Aorta (tissue), 5 donors: Measurements from ENCODE around the gene VPS39. TPM values are rescaled to one million over a fixed set of nuclear protein-coding genes. Genes with fewer than 3 reads are reported as not detected.

Experiments used
- ATAC-seq: fragments of 200-7000 bp; cut with Tn5 transposase; one replicate; pipeline ENCODE4 v1.9.1; 2022; ENCODE audit warnings: moderate library complexity; ENCODE audit not compliant: low FRiP score
- DNase-seq, 2 donors: peaks; one replicate each; pipeline ENCODE4 v3.0.0-alpha.2; 2020
- H3K27ac ChIP-seq, 2 donors: one replicate each; pipeline ENCODE4 v1.5.1; 2013; ENCODE audit warnings: low read length in 2 of 2, mild to moderate bottlenecking in 2 of 2, moderate library complexity in 2 of 2, control low read depth in 1 of 2, inconsistent platforms in 1 of 2, low read depth in 1 of 2
- H3K27me3 ChIP-seq, 2 donors: one replicate each; pipeline ENCODE4 v1.6.1; 2013; ENCODE audit warnings: control low read depth in 1 of 2, low read length in 1 of 2, mild to moderate bottlenecking in 1 of 2, moderate library complexity in 1 of 2; ENCODE audit not compliant: insufficient read depth in 2 of 2, control insufficient read depth in 1 of 2
- H3K36me3 ChIP-seq, 2 donors: one replicate each; pipeline ENCODE4 v1.6.1; 2013; ENCODE audit warnings: control low read depth in 1 of 2, low read length in 1 of 2, mild to moderate bottlenecking in 1 of 2; ENCODE audit not compliant: insufficient read depth in 2 of 2, control insufficient read depth in 1 of 2
- H3K4me1 ChIP-seq, 2 donors: one replicate each; pipeline ENCODE4 v1.6.1; 2013; ENCODE audit warnings: low read length in 2 of 2, control low read depth in 1 of 2, mild to moderate bottlenecking in 1 of 2, moderate library complexity in 1 of 2; ENCODE audit not compliant: insufficient read depth in 2 of 2, control insufficient read depth in 1 of 2
- H3K4me3 ChIP-seq, 2 donors: one replicate each; pipeline ENCODE4 v1.5.1; 2013; ENCODE audit warnings: low read length in 2 of 2, control low read depth in 1 of 2, mild to moderate bottlenecking in 1 of 2
- H3K9me3 ChIP-seq: one replicate; pipeline ENCODE4 v1.6.1; 2013; ENCODE audit warnings: mild to moderate bottlenecking, low read length; ENCODE audit not compliant: control insufficient read depth
- WGBS, 2 donors: extraction: QIAGEN DNeasy Blood & Tissue Kit; methylation state at CpG; one replicate each; pipeline ENCODE4 v1.1.7; 2013; 5-methylcytosine and 5-hydroxymethylcytosine counted together
- intact Hi-C, 2 donors: fragments of 100-400 bp; cut with DNase I; formaldehyde crosslinking; loops; one replicate each; pipeline versions ENCODE4 v1.14.2 to v1.15.0; 2022
- polyA plus RNA-seq, 2 donors: library from polyadenylated mRNA; stranded (reverse); fragments of 200-250 nt; gene quantifications; one replicate each; pipeline ENCODE4 v1.2.3, GENCODE V29; 2013
- total RNA-seq, 2 donors: library from RNA; stranded (reverse); fragmentation: NEBNext Ultra II Directional; extraction: Animal tissue kit (Norgen Biotek cat#: 25700); gene quantifications; one replicate each; pipeline ENCODE4 v1.2.1, GENCODE V29; 2021
- donor health status: healthy with polysubstance abuse.
- donor health status: Bipolar disorder and iron deficiency.
- donor health status: DM: no; HTN: no; CAD: no.
- donor health status: DM: no; HTN: no; CAD: no.
- donor health status: DM: yes; HTN: yes; CAD: no.

Gene VPS39
- total and polyA plus RNA-seq, 4 donors = 10.5 to 89.4 (median 59.8) TPM

DNA sequence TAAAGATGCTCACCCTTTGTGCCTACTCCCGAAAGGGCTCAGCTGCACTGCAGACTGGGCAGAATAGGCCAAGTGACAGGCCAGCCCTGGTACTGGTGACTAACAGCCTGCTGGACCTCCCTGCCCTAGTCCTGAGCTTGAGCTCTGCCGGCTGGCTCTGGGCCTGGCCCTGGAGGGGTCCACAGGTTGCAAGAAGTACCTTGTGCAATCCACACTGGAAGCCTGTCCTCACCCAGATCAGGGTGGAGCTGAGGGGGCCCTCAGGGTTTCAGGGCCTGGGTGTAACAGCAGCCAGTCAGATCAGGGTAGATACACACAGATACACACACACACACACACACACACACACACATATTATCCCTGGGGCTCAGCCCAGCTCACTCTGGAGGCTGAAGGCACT is 86.4 kb downstream of the VPS39 start:
- Histone ChIP-seq H3K9me3 (no peaks in the 10 kb centered on the region), H3K27me3 (no peaks in the 10 kb centered on the region), H3K4me1 (no peaks in the 10 kb centered on the region), H3K36me3 (no peaks in the 10 kb centered on the region), H3K4me3 (no peak overlapping the region), H3K27ac (no peak overlapping the region)
- WGBS, 2 donors = 29 to 61% methylated on average over 2 of the region's 2 CpGs
- intact Hi-C loops = no loop called here
- ATAC-seq (no peak), DNase-seq (no peak)

DNA sequence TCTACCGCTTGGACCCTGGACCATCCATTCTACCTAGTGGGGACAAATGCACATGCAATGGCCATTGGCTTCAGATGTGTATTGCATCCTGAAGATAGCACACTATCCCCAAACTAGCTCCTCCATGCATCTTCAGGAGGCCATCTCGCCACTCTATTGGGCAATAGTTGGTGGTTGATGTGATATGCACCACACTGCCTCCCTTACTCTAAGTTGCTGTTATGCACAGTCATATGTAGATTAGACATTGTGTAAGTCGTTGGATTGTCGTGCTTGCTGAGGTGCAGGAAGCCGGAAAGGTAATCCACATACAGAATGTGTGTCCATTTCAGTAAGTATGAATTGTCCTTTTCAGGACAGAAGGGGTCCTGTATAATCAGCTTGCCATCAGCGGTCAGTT is 87.1 kb downstream of the VPS39 start:
- Histone ChIP-seq H3K9me3 (no peaks in the 10 kb centered on the region), H3K27me3 (no peaks in the 10 kb centered on the region), H3K27ac (no peak overlapping the region), H3K4me1 (no peaks in the 10 kb centered on the region), H3K36me3 (no peaks in the 10 kb centered on the region), H3K4me3 (no peak overlapping the region)
- 91 to 94% methylated on average over 6 of the region's 6 CpGs for WGBS, 2 donors
- no peak for ATAC-seq
- DNase-seq = no peak
- intact Hi-C loops = no loop called here

DNA sequence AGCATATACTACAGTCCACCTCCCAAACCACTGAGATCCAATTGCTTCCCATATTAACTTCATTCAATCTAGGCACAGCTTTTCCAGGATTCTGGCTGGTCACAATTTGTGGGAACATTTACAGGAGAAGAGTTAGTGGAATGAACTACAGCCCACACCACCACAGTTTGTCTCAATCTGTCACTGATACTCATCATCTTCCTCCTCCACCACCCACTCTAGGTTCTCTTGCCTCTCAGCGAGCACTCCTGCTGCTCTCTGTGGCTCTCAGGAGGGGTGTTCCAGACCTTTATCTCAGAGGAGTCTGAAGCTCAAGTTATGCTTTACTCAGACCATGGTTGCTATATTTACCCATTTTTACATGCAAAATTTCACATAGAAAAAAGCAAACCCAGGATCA is 87.8 kb downstream of the VPS39 start:
- H3K27ac ChIP-seq = no peak overlapping the region
- H3K36me3 ChIP-seq = no peaks in the 10 kb centered on the region
- no peaks in the 10 kb centered on the region for H3K27me3 ChIP-seq
- intact Hi-C loops = no loop called here
- no peaks in the 10 kb centered on the region for H3K9me3 ChIP-seq
- H3K4me1 ChIP-seq = no peaks in the 10 kb centered on the region
- no peak overlapping the region for H3K4me3 ChIP-seq
- DNase-seq (no peak), ATAC-seq (no peak)
- 87 to 92% methylated on average over 1 of the region's 1 CpG for WGBS, 2 donors

DNA sequence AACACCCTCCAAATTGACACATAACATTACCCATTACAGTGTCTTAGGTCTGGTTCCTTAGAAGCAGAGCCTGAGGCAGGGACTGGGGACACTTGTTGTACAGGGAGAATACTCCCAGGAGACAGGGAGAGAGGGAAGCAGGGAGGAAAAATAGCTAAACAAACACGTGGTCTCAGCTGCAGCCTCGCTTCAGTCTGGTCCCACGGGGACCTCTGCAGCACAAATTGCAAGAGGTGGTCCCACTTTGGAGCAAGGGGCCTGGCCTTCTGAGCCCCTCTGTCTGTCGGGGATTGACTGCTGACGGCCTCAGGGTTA is 88.7 kb downstream of the VPS39 start:
- intact Hi-C loops = no loop called here

DNA sequence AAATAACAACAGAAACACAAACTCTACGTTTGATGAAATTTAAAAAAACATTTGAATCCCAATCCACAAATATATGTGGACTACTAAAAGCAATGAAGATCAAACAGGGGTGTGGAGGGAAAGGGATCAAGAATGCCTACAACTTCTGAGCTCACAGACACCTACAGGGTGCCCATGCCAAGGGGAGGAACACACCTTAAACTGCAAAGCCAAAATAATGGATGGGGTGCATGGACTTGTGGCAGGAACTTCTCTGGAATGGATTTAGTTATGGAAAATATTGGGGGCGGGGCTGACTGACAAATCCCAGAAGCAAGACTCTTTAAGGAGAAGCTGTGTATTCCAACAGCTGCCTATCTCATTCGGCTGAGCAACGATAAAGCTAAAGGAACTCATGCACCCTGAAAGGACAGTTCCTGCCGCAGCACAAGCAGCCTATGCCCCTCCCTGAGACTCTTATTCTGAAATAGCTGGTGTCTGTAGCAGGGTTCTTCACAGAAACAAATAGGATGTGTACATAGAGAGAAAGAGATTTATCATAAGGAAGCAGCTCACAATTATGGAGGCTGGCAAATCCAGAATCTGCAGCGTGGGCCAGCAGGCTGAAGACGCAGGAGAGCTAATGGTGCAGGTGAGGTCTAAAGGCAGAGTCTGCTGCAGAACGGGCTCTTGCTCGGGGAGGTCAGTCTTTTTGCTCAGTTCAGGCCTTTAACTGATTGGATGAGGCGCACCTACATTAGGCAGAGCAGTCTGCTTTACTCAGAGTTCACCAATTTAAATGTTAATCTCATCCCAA is 89.3 kb downstream of the VPS39 start:
- H3K4me1 ChIP-seq = no peaks in the 10 kb centered on the region
- ATAC-seq (no peak), DNase-seq (no peak)
- H3K4me3 ChIP-seq = no peak overlapping the region
- H3K27me3 ChIP-seq = no peaks in the 10 kb centered on the region
- intact Hi-C loops = no loop called here
- H3K9me3 ChIP-seq = no peaks in the 10 kb centered on the region
- H3K27ac ChIP-seq = no peak overlapping the region
- 34 to 45% methylated on average over 10 of the region's 10 CpGs for WGBS, 2 donors
- no peaks in the 10 kb centered on the region for H3K36me3 ChIP-seq

More for the DNA sequence above, 88.7 kb downstream of the VPS39 start:
- no peak for DNase-seq
- ATAC-seq = no peak
- no peaks in the 10 kb centered on the region for H3K27me3 ChIP-seq
- no peaks in the 10 kb centered on the region for H3K4me1 ChIP-seq
- H3K36me3 ChIP-seq = no peaks in the 10 kb centered on the region
- H3K27ac ChIP-seq = no peak overlapping the region
- 40 to 52% methylated on average over 5 of the region's 5 CpGs for WGBS, 2 donors
- no peak overlapping the region for H3K4me3 ChIP-seq
- H3K9me3 ChIP-seq = no peaks in the 10 kb centered on the region

DNA sequence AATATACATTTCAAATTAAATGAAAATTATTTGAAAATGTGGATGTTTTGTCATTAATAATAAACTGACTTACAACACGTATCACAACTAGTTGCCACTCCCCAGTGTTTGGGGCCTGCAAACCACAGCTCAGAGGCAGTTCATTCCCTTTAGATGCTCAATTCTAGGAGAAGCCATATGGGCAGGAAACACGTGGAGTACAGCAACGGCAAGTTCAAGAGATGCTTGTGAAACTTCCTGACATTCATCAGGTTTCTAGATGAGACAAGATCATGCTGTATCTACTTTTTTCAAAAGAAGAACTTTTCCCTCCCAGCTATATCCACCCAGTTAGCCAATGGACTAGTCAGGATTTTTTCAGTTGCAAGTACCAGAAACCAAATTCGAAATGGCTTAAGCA is 96.2 kb downstream of the VPS39 start:
- 76 to 77% methylated on average over 4 of the region's 4 CpGs for WGBS, 2 donors
- no peaks in the 10 kb centered on the region for H3K27me3 ChIP-seq
- ATAC-seq (no peak), DNase-seq (no peak)
- H3K9me3 ChIP-seq = peaks cover 1% of the 10 kb centered on the region
- H3K36me3 ChIP-seq = no peaks in the 10 kb centered on the region
- intact Hi-C loops = no loop called here
- H3K4me1 ChIP-seq = no peaks in the 10 kb centered on the region
- H3K4me3 ChIP-seq = no peak overlapping the region
- H3K27ac ChIP-seq = no peak overlapping the region

DNA sequence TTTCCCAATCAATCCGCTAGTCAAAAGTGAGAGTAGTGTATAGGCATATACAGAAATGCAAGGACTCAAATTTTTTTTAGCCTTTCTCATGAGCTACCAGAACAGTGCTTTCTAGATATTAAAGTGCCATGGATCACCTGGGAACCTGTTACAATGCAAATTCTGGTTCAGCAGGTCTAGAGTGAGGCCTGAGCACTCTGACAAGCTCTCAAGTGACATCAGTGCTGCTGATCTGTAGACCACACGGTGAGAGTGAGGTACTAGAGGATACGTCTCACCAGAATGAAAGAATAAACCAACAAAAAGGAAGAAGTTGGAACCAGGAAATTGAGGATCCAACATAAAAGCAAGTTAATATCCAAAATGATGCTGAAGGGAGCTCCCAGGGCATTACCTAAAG is 97.7 kb downstream of the VPS39 start:
- WGBS, 2 donors = 68 to 71% methylated on average over 3 of the region's 3 CpGs
- Histone ChIP-seq H3K36me3 (no peaks in the 10 kb centered on the region), H3K27ac (no peak overlapping the region), H3K4me3 (no peak overlapping the region), H3K4me1 (no peaks in the 10 kb centered on the region), H3K9me3 (peaks cover 1% of the 10 kb centered on the region), H3K27me3 (no peaks in the 10 kb centered on the region)
- DNase-seq (no peak), ATAC-seq (no peak)
- intact Hi-C loops = no loop called here

DNA sequence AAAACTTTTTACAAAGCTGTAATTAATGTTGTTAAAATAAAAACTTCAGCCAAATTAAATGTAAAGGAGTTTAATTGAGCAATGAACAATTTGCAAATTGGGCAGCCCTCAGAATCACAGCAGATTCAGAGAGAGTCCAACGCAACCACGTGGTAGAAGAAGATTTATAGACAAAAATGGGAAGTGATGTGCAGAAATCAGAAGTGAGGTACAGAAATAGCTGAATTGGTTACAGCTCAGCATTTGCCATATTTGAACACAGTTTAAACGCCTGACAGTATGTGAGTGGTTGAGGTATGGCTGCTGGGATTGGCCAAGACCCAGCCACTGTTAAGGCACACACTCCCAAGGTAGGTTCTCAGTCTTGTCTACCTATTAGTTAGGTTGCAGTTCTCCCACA is 99.3 kb downstream of the VPS39 start:
- 66 to 68% methylated on average over 3 of the region's 3 CpGs for WGBS, 2 donors

More for the DNA sequence above, 99.3 kb downstream of the VPS39 start:
- intact Hi-C loops = no loop called here
- Histone ChIP-seq H3K27me3 (no peaks in the 10 kb centered on the region), H3K9me3 (peaks cover 1% of the 10 kb centered on the region), H3K4me1 (no peaks in the 10 kb centered on the region), H3K4me3 (no peak overlapping the region), H3K36me3 (no peaks in the 10 kb centered on the region), H3K27ac (no peak overlapping the region)
- DNase-seq (no peak), ATAC-seq (no peak)
